ENCODE data around the gene HTT.

DNA sequence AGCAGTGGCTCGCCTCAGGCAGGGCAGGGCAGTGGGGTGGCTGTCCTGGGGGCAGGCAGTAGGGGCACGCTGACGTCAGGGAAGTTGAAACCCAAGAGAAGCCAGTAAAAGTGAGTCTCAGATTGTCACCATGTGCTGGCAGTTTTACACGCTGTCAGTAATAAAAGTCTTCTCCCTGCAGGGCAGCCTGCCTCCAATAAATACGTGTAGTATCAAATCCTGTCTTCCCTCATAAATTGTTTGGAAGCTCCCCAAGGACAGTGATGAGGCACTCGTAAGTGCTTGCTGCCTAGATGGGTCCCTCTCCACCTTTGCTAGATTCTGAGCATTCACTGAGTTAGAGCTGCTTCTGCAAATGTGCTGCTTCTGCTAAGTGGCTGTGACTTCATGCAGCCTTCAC is 113.6 kb downstream of the HTT start:
- TF ChIP-seq POLR2AphosphoS5 (IDR thresholded peaks at IDR 0.05) (no peak), POLR2A (IDR thresholded peaks at IDR 0.05) (no peak), CTCF (IDR thresholded peaks at IDR 0.05) (no peak), EP300 (IDR thresholded peaks at IDR 0.05) (no peak)

Measured in suprapubic skin (tissue), 4 donors.